Stimulated activated CD8-positive, alpha-beta memory T cell treated with anti-CD3 and anti-CD28 coated beads, Interleukin-2, amount 100 ng/mL, for 48 hours (primary cell): ENCODE results near the gene TOR3A.
A peak's percentile ranks its signal among the peaks of the same experiment; 100 is the strongest.

Source experiments
- DNase-seq, 2 donors: peaks; one replicate each; pipeline ENCODE4 v3.0.0-alpha.2; 2020; ENCODE audit warnings: low read depth in 2 of 2

The TOR3A gene

DNA sequence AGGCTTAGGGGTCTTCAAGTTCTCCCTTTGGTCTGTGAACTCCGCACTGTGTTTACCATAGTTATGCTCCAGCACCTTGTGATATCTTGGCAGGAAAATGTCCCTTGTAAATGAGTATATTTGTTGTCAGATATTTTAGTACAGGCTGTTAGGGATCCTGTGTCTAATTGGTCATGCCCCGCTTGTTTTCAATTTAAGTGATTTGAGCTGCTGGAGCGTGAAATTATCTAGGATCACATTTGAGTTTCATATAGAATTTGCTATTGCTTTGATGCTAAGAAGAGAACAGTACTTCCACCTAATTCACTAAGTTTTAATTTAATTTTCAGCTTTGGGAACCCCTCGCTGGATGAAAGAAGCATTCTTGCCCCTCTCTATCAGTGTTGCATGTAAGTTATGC, 15.4 kb upstream of the TOR3A start:
- DNase-seq = no peak

DNA sequence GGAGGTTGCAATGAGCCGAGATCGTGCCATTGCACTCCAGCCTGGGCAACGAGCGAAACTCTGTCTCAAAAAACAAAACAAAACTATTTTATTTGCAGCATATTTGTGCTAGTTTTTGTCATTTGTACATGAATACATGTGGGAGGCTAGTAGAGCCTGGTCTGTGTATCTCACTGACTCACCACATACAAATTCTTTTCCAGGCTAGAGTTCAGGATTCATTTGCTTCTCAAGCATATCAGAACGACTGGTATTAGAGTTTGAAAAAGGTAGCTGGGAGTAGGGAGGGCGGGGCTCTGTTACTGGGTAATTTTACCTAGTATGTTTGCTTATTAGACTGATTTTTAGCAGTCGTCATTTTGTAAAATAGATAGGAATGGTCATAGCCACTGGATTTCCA, 4.5 kb upstream of the TOR3A start:
- no peak for DNase-seq

DNA sequence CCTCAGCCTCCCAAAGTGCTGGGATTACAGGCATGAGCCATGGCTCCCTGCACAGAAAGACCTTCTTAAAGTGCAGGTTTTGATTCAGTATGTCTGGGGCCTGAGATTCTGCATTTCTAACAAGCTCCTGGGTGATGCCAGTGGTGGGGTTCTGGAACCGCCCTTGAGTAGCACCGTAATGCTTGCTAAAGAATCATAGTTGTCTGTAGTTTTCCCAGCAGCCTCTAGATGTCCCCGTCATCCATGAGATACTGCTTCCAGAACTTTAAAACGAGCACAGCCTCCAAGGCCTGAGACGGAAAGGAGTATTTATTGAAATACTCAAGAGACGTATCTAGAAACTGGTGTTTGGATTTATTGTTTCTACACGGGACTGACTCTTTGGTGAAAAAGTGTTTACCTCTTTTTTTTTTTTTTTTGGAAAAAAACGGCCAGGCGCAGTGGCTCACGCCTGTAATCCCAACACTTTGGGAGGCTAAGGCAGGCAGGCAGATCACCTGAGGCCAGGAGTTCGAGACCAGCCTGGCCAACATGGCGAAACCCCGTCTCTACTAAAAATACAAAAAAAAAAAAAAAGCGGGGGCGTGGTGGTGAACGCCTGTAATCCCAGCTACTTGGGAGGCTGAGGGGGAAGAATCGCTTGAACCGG, 2.6 kb upstream of the TOR3A start:
- DNase-seq = no peak

DNA sequence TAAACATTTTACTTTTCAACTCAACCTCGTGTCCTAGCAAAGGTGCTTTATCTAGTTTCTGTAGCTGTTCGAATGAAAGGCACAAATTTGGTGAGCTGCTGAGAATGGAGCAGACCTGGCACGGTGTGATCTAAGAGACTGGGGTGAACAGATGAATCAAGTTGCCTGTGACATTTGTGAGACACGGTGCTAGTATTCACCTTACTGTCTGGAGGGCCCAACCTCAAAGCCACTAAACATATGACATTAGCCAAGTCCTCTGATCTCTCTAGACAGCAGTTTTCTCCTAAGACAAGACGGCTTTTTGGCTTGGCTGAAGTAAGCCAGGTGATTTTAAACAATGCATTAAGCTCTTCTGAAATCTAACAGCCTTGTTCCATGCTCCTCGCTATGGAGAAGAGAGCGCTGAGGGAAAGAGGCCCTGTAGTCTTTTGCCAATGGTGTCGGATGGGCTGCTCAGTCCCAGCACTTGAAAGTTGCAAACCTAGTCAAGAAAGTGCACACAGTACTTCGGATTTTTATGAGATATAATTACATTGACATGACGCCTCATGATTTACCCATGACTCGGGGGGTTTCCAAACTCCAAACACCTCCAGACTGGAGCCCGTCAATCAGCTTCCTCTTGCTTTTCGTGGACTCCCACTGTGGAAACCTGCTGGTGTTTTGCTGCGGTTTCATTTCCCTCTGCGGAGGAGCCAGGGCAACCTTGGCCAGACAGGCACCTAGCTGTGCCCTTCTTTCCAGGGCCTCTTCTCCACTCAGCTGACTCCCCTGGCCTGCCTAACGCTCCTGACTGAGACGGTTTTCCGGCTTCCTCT, 794 bp upstream of the TOR3A start:
- no peak for DNase-seq

DNA sequence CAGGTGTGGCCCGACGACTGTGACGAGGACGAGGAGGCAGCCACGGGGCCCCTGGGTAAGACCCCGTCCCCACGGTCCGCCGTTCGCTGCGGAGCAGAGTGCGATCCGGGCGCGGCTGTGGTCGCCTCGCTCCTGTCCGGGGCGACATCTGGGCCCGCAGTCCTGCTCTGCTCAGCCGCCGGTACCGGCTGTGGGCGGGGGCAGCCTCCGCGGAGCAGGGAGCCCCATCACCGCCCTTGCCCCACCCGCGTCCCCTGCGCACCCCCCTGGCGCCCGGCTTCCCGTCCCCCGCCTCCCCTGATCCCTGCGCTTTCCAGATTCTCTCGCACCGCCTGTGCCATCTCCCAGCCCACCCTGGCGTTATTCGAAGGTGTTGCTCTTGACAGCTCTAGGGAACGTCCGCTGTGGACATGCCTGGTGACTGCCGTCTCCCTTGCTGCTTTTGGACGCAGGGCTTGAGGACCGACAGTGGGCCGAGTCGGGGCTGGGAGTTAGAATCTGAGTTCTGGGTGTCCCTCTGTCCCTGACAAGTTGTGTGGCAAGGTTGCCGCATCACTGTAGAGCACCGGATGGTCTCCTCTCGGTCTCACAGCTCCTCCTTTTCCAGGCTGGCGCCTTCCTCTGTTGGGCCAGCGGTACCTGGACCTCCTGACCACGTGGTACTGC, 596 bp downstream of the TOR3A start:
- DNase-seq = peak in 1 of 2 donors; percentile 6

DNA sequence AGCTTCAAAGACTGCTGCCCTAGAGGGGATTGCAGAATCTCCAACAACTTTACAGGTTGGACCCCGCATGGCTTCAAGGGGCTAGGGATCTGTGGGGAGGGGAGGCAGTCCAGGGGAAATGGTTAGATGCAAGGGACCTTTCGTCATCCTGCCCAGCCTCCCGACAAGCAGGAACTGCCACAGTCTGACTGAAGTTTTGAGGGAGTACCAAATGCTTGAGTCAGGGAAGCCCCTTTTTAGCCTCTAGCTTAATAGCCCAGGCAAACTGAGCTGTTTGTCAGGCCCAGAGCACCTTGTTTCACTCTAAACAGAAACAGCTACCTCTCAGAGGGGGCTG, 1.1 kb downstream of the TOR3A start:
- peak in 1 of 2 donors; percentile 12 for DNase-seq

DNA sequence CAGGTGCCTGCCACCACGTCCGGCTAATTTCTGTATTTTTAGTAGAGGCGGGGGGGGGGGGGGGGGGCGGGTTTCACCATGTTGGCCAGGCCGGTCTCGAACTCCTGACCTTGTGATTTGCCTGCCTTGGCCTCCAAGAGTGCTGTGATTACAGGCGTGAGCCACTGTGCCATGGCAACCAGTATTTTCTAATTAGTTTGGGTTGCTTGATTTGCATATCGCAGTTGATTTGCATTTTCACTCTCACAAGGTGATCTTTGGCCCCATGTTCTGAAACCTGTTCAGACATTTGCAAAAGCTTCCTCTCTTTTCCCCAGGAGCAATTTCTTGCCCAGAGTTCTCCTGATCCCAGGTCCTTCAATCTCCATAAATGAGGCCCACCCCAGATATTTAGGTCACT, 1.7 kb downstream of the TOR3A start:
- DNase-seq = no peak

DNA sequence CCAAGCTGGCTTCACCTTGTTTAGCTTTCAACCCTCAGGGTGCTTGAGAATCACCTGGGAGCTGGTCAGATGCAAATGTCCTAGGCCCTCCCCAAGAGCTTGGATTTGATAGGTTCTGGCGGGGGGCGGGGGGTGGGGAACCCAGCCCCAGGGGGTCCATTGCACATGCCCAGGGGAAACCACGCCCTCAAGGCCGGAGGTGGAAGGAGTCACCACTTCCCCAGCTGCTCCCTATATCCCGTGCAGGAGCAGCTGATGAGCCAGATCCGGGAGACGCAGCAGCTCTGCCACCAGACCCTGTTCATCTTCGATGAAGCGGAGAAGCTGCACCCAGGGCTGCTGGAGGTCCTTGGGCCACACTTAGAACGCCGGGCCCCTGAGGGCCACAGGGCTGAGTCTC, 5.8 kb downstream of the TOR3A start:
- no peak for DNase-seq

DNA sequence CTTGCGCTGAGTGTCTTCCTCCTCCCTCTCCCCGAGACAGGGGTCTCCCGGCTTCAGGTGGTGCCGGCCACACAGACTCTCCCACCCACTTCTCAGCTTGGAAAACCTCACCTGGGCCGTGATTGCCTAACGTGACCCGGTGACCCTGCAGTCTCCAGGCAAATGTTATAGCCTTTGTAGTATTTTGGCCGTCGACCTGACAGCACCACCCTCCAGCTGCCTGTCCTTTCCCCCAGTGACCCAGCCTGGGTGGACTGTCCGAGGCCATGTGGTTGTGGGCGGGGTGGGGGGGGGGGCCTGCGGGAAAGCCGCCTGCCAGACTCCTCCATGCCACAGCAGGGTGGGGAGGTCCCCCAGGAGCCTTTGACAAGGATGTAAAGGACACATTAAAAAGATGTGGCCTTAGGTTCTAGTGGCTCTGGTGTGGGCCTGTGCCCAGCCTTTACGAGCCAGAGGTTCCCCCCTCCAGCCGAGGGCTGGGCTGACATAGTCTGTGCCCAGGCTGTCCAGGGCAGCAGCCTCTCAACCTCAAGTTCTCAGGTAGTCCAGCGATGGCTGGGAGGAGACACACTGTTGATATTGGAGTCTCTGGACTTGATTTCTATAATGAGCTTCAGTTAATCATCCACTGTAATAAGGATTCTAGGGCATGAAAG, 8.1 kb downstream of the TOR3A start:
- no peak for DNase-seq

DNA sequence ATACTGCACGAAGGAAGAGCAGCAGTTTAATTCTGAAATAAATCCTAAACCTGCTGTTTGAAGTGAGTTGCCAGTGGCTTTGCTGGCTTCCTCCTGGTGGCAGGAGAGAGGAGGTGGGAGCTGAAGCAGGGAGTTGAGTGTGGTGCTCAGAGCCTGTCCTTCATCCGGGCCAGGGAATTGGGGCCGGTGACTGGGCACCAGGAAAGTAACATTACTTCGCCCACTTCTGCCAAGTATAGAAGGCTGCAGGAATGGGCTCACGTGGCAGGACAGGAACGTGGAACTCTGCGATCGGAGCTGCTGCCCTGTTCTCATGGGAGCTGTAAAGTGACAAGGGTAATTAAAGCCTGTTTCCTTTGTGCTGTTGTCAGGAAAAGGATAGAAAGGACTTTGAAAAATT, 8.7 kb downstream of the TOR3A start:
- no peak for DNase-seq

DNA sequence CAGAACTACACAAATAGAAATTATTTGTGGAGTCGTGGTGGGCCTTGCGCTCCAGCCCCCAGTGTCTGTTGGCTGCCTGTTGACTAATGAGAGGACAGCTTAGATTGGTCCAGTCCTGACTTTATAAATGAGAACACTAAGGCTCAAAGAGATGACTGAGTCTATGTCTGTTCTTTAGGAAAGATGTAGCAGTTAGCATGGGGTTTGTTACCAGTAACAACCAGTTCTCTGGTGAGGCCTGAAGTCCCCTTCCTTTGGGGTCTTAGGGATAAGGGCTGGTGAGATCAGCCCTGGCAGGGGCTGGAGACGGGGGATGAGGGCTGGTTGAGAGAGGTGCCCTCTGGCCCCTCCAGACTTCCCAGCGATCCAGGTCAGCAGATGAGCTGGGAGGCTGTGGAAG, 9.1 kb downstream of the TOR3A start:
- DNase-seq = no peak

DNA sequence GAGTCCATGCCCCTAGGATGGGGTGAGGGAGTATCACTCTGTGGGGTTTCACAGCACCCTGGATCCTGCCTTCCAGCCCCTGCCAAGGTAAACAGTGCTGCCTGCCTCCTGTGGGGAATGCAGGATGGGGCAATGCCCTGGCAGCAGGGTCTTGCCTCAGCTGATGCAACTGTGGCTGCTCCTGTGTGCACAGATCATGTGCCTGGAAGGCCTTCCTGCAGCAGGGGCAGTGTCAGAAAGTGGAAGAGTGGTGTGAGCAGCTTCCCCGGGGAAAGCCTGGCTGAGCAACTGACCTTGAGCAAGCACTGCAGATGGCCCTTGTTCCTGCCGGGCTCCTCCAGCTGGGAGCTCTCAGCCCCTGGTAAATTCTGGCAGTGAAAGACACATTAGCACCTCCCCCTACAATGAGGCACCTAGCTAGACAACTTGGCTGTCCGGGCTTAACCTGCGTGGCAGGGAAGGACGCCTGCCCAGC, 9.9 kb downstream of the TOR3A start:
- DNase-seq = no peak

DNA sequence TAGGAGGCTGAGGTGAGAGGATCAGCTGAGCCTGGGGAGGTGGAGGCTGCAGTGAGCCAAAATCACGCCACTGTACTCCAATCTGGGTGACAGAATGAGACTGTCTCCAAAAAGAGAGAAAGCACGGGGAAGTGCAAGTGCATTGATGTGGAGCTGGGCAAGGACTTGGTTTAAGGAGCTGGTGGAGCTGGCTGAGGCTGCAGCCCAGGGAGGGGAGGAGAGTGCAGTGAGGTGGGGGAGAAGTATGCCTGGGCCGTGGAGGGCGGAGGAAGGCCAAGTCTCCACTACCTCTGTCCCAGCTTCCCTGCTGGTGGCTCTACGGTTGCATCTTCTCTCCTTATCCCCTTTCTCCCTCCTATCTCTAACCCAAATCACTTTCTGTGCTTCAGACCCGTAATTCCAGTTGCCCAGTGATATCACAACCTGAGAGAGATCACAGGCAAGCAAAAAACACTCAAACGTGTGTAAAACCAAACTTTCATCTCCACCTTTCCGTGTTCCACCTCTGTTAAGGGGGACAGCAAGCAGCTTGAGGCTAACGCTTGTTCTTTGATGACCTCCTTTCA, 11.1 kb downstream of the TOR3A start:
- DNase-seq = no peak

DNA sequence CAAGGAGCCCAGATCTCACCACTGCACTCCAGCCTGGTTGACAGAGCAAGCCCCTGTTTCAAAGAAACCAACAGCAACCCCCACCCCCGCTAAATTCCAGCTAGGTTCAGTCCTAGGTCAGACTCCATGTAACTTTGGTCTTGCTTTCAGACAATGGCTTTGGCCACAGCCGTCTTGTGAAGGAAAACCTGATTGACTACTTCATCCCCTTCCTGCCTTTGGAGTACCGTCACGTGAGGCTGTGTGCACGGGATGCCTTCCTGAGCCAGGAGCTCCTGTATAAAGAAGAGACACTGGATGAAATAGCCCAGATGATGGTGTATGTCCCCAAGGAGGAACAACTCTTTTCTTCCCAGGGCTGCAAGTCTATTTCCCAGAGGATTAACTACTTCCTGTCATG, 12.9 kb downstream of the TOR3A start:
- DNase-seq = no peak

DNA sequence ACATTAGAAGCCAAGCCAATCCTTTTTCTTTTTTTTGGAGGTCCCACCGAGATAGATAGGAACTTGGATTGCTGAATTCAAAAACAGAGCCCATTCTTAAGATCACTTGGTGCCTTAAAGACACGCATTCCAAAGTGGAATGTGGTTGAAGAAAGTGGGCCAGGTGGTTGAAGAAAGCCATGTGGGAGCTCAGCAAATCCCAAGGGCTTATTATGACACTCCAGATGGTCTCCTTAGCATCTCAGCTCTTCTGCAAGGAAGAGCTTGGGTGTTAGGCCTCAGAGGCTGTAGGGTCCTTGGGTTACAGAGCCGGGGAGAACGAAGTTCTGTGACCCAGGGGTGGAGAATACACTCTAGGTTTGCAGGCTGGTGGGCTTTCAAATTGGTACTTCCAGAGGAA, 13.5 kb downstream of the TOR3A start:
- DNase-seq = no peak

DNA sequence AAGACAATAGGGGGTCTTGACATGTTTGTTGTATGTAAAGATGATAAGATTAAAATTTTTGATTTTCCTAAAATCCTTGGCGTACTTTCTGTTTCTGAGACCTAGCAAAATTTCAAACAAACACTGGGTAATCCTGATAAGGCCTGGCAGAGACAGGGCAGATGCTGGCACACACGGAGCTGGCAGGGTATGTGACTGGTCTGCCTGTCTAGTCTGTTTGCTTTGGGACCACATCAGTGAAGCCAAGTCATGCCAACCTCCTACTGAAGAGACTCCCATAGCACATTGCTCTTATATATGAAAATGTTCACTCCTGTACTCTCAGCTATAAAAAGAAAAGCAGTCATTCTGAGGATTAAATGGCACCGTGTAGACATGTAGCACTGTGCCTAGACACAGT, 14.1 kb downstream of the TOR3A start:
- DNase-seq = no peak

DNA sequence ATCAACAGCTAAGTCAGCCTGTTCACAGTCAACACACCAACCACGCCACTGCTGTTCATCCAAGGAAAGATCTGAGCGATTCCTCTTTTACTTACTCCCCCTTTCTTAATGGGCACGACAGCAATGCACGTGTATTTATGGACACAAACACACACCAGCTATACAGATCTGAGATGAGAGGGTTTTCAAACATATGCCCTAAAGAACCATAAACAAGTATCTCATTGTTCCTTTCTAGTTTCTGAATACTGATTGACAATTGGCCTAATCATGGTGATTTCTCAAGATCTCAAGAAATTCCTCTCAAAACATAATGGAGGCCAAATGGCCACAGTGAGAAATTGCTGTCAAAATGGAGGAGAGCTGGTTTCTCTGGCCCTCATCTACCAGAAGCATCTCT, 18.0 kb downstream of the TOR3A start:
- DNase-seq = no peak

DNA sequence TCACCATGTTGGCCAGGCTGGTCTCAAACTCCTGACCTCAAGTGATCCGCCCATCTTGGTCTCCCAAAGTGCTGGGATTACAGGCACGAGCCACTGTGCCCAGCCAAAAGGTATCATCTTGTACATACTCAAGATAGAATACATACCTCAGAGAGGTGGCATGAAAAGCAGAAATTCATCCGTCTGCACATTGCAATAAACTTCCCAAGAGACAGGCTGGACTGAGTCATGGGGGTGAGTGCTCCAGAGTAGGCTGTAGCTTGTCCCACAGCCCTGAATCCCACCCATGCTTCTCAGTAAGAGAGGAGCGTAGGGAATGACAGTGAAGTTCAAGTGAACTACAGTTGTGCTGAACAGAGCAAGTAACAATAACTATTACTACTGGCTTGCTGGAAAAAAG, 19.7 kb downstream of the TOR3A start:
- no peak for DNase-seq

DNA sequence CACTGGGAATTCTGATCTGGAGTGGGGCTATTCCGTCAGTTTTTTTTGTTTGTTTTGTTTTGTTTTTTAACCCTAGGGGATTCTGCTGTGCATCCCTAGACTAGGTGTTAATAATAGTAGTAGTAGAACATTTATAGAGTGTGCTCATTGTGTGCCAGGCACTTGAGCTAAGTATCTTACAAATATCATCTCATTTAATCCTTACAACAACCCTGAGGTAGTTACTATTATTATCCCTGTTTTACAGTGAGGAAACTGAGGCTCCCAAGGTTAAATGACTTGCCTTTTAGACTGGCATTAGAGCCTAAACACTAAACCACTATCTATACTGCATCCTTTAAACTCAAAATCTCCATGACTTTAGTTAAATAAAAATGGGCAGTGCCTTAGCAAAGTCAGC, 22.1 kb downstream of the TOR3A start:
- no peak for DNase-seq

DNA sequence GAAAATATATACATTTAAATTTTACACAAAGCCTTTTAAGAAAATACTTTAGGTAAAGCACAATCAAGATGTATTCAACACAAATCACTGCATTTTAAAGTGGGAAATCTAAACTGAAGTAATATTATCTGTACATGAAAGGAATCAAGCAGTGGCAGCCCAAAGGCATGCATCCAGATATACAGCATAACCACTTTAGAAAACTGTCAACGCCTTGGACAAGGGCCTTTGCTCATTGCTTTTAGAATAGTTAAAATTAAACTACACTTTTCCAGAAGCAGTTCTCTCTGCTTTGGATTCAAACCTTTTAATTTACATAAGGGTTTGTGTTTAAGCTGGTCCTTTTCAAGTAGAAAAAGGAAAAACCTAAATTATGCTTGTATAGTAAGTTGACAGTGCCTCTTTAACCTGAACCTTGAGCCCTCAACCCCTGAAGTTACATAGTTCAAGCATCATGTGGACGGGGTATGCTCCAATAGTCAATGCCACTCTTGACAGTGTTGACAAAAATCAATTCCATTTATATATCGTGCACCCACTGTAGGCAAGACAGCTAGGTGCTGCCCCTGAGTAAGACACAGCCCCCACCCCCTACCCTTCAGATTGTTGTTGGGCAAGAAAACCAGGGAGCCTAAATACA, 22.9 kb downstream of the TOR3A start:
- DNase-seq = no peak

DNA sequence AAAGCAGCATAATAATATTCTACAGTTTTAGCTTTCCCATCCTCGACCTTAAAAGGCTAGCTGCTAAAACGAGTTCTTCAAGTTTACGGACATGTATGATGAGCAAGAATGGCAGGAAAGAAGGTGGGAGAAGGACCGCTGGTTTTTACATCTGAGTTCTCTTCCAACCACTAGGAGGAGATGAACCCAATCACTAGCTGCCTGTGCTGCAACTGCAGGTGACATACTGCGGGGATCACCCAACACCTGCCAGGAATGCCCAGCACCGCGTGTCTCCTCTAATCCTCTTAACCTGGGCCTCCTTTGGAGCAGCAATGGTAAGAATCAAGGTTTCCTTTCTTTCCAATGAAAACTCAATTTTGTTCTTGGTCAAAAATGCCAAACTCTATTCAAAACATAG, 23.5 kb downstream of the TOR3A start:
- no peak for DNase-seq
